Coronary artery (tissue), 2 donors: Measurements from ENCODE around the gene FBXL17.

Experiments used
- DNase-seq: peaks from one replicate; pipeline ENCODE4 v3.0.0-alpha.2; 2017; ENCODE audit warnings: low spot score
- H3K27ac ChIP-seq, 2 donors: fragments of 200-600 bp; sonication (generic); one replicate each; pipeline ENCODE4 v1.5.1; 2016 to 2019
- H3K4me3 ChIP-seq: fragments of 200-600 bp; sonication (generic); 2 replicates; pipeline ENCODE4 v1.5.1; 2016; ENCODE audit warnings: mild to moderate bottlenecking, moderate library complexity
- CTCF ChIP-seq: fragments of 200-600 bp; sonication (generic); IDR thresholded peaks from one replicate; pipeline ENCODE4 v1.5.1; 2019; ENCODE audit warnings: antibody characterized with exemption

The FBXL17 gene

GRCh38 chr5:107835096-107835495 is 546.8 kb downstream of the FBXL17 start:
- no peak for TF ChIP-seq CTCF
- Histone ChIP-seq H3K27ac (no peak overlapping the region), H3K4me3 (no peak overlapping the region)
- DNase-seq: no peak

- no peak for TF ChIP-seq CTCF
- Histone ChIP-seq H3K4me3 (no peak overlapping the region), H3K27ac (no peak overlapping the region)
- DNase-seq: no peak
These were observed 549.2 kb downstream of the FBXL17 start for GRCh38 chr5:107832746-107833145.

GRCh38 chr5:107831612-107832395 is 550.1 kb downstream of the FBXL17 start:
- no peak for TF ChIP-seq CTCF
- DNase-seq: no peak
- no peak overlapping the region for H3K27ac ChIP-seq
- no peak overlapping the region for H3K4me3 ChIP-seq

GRCh38 chr5:107830750-107831149 is 551.1 kb downstream of the FBXL17 start:
- Histone ChIP-seq H3K27ac (no peak overlapping the region), H3K4me3 (no peak overlapping the region)
- DNase-seq: no peak
- no peak for TF ChIP-seq CTCF

GRCh38 chr5:107826311-107827000 is 555.4 kb downstream of the FBXL17 start:
- TF ChIP-seq CTCF: no peak
- Histone ChIP-seq H3K27ac (no peak overlapping the region), H3K4me3 (no peak overlapping the region)

GRCh38 chr5:107824821-107825220 is 557.1 kb downstream of the FBXL17 start:
- H3K27ac ChIP-seq: no peak overlapping the region
- TF ChIP-seq CTCF: no peak
- DNase-seq: no peak
- no peak overlapping the region for H3K4me3 ChIP-seq

More at GRCh38 chr5:107826311-107827000, 555.4 kb downstream of the FBXL17 start:
- no peak for DNase-seq

- no peak for TF ChIP-seq CTCF
- no peak overlapping the region for H3K27ac ChIP-seq
- no peak overlapping the region for H3K4me3 ChIP-seq
- no peak for DNase-seq
These were observed 560.6 kb downstream of the FBXL17 start for GRCh38 chr5:107821288-107821687.
